Occipital lobe (tissue), 2 donors: ENCODE data around the gene MAP4K3. TPM values are rescaled to one million over a fixed set of nuclear protein-coding genes. Genes with fewer than 3 reads are reported as not detected.
"Not testable (repeated sequence)": the region's sequence is repeated elsewhere in the genome, so short reads cannot be mapped to it uniquely, and the experiment has no call there.

ENCODE experiments used
- DNase-seq: peaks from one replicate; lab custom pipeline; 2025; lab: John Stamatoyannopoulos, UW
- total RNA-seq: library from RNA; depleted of rRNA; stranded (reverse); fragments of >200 nt; gene quantifications from one replicate; pipeline ENCODE4 v1.2.3, GENCODE V29; 2014

MAP4K3 gene
- total RNA-seq, 1 donor from 2014 or later = 122 TPM

- no peak for DNase-seq
Observed at GRCh38 chr2:39409697-39410389, 27.2 kb downstream of the MAP4K3 start.

GRCh38 chr2:39408351-39409136 lies 28.5 kb downstream of the MAP4K3 start:
- DNase-seq = no peak

GRCh38 chr2:39407516-39408296 lies 29.4 kb downstream of the MAP4K3 start:
- no peak for DNase-seq

- DNase-seq = no peak
Observed at GRCh38 chr2:39405364-39405763, 31.7 kb downstream of the MAP4K3 start.

- no peak for DNase-seq
Observed at GRCh38 chr2:39403311-39403710, 33.8 kb downstream of the MAP4K3 start.

- DNase-seq = no peak
Observed at GRCh38 chr2:39401319-39401718, 35.8 kb downstream of the MAP4K3 start.

GRCh38 chr2:39399570-39399969 lies 37.5 kb downstream of the MAP4K3 start:
- no peak for DNase-seq

- no peak for DNase-seq
Observed at GRCh38 chr2:39395313-39395712, 41.8 kb downstream of the MAP4K3 start.

GRCh38 chr2:39394516-39394961 lies 42.5 kb downstream of the MAP4K3 start:
- DNase-seq = no peak

GRCh38 chr2:39392672-39393071 lies 44.4 kb downstream of the MAP4K3 start:
- DNase-seq = no peak

GRCh38 chr2:39390216-39390615 lies 46.9 kb downstream of the MAP4K3 start:
- DNase-seq = no peak

- no peak for DNase-seq
Observed at GRCh38 chr2:39386064-39386463, 51.0 kb downstream of the MAP4K3 start.

GRCh38 chr2:39385172-39385571 lies 51.9 kb downstream of the MAP4K3 start:
- no peak for DNase-seq

GRCh38 chr2:39384071-39384470 lies 53.0 kb downstream of the MAP4K3 start:
- not testable (repeated sequence) for DNase-seq

GRCh38 chr2:39383146-39383545 lies 53.9 kb downstream of the MAP4K3 start:
- no peak for DNase-seq

GRCh38 chr2:39381653-39382052 lies 55.4 kb downstream of the MAP4K3 start:
- no peak for DNase-seq

- no peak for DNase-seq
Observed at GRCh38 chr2:39380525-39381150, 56.4 kb downstream of the MAP4K3 start.

GRCh38 chr2:39379643-39380524 lies 57.2 kb downstream of the MAP4K3 start:
- no peak for DNase-seq

- no peak for DNase-seq
Observed at GRCh38 chr2:39378968-39379367, 58.1 kb downstream of the MAP4K3 start.

GRCh38 chr2:39377226-39377939 lies 59.7 kb downstream of the MAP4K3 start:
- no peak for DNase-seq
